Peyer's patch (tissue), 4 donors: ENCODE results near the gene CARMIL1. TPM values are rescaled to one million over a fixed set of nuclear protein-coding genes. Genes with fewer than 3 reads are reported as not detected.

Experiments used
- DNase-seq, 3 donors: peaks; one replicate each; pipeline ENCODE4 v3.0.0-alpha.2; 2017 to 2019
- H3K27ac ChIP-seq, 4 donors: fragments of 200-600 bp; sonication (generic); one replicate each; pipeline ENCODE4 v1.5.1; 2016 to 2019
- H3K27me3 ChIP-seq, 2 donors: fragments of 200-600 bp; sonication (generic); one replicate each; pipeline ENCODE4 v1.5.1; 2019
- H3K36me3 ChIP-seq, 3 donors: fragments of 200-600 bp; sonication (generic); one replicate each; pipeline ENCODE4 v1.5.1; 2016 to 2019
- H3K4me1 ChIP-seq, 4 donors: fragments of 200-600 bp; sonication (generic); one replicate each; pipeline ENCODE4 v1.5.1; 2016 to 2019
- H3K4me3 ChIP-seq, 4 donors: fragments of 200-600 bp; sonication (generic); 1 replicate in 3 of 4; 2 replicates in 1 of 4; pipeline ENCODE4 v1.5.1; 2016 to 2019; ENCODE audit warnings: mild to moderate bottlenecking in 1 of 4
- H3K9me3 ChIP-seq, 4 donors: fragments of 200-600 bp; sonication (generic); one replicate each; pipeline ENCODE4 v1.5.1; 2016 to 2019; ENCODE audit warnings: mild to moderate bottlenecking in 1 of 4
- POLR2A ChIP-seq, 2 donors: fragments of 450-650 bp; IDR thresholded peaks; one replicate each; pipeline ENCODE4 v1.5.1; 2017; ENCODE audit warnings: antibody characterized with exemption in 2 of 2, mild to moderate bottlenecking in 2 of 2, moderate library complexity in 2 of 2
- total RNA-seq, 4 donors: library from RNA; depleted of rRNA; stranded (reverse); fragments of >200 nt; gene quantifications; one replicate each; pipeline ENCODE4 v1.1.0, GENCODE V29; 2016
- TF ChIP-seq, protein P1 (sequence below), 6 experiments: fragments of 450-650 bp in 4 of 6; fragments of 200-600 bp in 2 of 6; sonication (generic) in 1 of 6; IDR thresholded peaks; one replicate each; pipeline ENCODE4 v1.5.1; 2017 to 2019; ENCODE audit warnings: antibody characterized with exemption in 6 of 6, mild to moderate bottlenecking in 3 of 6, moderate library complexity in 1 of 6

Gene CARMIL1
- total RNA-seq, 4 donors from 2014 or later = 75.1 to 107 (median 85.7) TPM

DNA sequence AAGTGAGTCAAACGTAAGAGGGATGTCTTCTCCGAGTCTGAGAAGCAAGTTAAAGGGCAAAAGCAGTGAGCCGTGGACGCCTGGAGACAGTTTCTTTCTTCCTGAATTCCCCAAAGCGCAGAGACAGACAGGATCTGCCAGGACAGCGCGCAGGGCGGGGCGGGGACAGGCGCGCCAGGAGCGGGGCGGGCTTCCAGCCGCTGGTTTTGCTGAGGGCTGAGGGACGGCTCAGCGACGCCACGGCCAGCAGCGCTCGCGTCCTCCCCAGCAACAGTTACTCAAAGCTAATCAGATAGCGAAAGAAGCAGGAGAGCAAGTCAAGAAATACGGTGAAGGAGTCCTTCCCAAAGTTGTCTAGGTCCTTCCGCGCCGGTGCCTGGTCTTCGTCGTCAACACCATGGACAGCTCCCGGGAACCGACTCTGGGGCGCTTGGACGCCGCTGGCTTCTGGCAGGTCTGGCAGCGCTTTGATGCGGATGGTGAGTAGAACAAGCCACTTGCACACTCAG, 372.9 kb downstream of the CARMIL1 start, which contains the start of gene SCGN:
Gene SCGN, plus strand, starts transcription at position 209 of the 509 bp plus-strand sequence. Its CDS starts 189 bp downstream, at position 398.
- H3K27ac ChIP-seq = no peak within 1 kb of the TSS
- no peaks in the 10 kb centered on the region for H3K4me1 ChIP-seq
- H3K27me3 ChIP-seq = no peaks in the 10 kb centered on the region
- H3K4me3 ChIP-seq = peak within 1 kb of the TSS in 1 of 4 donors; percentile 30
- DNase-seq = peak in 2 of 3 donors; percentile 64 to 76
- H3K9me3 ChIP-seq = no peaks in the 10 kb centered on the region
- no peak for TF ChIP-seq POLR2A (IDR thresholded peaks at IDR 0.05)
- TF ChIP-seq, protein P1, sequence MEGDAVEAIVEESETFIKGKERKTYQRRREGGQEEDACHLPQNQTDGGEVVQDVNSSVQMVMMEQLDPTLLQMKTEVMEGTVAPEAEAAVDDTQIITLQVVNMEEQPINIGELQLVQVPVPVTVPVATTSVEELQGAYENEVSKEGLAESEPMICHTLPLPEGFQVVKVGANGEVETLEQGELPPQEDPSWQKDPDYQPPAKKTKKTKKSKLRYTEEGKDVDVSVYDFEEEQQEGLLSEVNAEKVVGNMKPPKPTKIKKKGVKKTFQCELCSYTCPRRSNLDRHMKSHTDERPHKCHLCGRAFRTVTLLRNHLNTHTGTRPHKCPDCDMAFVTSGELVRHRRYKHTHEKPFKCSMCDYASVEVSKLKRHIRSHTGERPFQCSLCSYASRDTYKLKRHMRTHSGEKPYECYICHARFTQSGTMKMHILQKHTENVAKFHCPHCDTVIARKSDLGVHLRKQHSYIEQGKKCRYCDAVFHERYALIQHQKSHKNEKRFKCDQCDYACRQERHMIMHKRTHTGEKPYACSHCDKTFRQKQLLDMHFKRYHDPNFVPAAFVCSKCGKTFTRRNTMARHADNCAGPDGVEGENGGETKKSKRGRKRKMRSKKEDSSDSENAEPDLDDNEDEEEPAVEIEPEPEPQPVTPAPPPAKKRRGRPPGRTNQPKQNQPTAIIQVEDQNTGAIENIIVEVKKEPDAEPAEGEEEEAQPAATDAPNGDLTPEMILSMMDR (IDR thresholded peaks at IDR 0.05) = no peak
- no peaks in the 10 kb centered on the region for H3K36me3 ChIP-seq

DNA sequence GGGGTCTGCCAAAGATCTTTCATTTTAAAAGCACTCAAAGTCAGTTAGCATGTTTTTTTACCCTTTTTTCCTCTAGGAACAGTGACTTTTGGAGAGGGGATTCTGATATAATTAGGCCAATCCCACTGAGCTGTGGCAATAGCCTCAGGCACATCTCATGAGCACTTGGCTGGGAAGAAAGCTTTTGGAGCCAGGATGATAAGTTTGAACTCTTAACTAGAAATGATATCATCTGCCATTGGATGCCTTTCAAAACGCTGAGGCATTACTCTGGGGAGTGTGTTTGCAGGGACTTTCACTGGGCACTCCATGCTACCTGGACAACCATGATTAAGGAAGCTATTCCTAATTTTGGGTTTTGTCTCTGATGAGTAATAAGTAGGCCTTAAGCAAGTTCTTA, 376.5 kb downstream of the CARMIL1 start:
- Histone ChIP-seq H3K9me3 (no peaks in the 10 kb centered on the region), H3K27ac (no peak overlapping the region), H3K4me1 (no peaks in the 10 kb centered on the region), H3K36me3 (no peaks in the 10 kb centered on the region), H3K27me3 (no peaks in the 10 kb centered on the region), H3K4me3 (no peak overlapping the region)
- TF ChIP-seq, protein P1 (IDR thresholded peaks at IDR 0.05) = no peak
- TF ChIP-seq POLR2A (IDR thresholded peaks at IDR 0.05) = no peak
- no peak for DNase-seq

DNA sequence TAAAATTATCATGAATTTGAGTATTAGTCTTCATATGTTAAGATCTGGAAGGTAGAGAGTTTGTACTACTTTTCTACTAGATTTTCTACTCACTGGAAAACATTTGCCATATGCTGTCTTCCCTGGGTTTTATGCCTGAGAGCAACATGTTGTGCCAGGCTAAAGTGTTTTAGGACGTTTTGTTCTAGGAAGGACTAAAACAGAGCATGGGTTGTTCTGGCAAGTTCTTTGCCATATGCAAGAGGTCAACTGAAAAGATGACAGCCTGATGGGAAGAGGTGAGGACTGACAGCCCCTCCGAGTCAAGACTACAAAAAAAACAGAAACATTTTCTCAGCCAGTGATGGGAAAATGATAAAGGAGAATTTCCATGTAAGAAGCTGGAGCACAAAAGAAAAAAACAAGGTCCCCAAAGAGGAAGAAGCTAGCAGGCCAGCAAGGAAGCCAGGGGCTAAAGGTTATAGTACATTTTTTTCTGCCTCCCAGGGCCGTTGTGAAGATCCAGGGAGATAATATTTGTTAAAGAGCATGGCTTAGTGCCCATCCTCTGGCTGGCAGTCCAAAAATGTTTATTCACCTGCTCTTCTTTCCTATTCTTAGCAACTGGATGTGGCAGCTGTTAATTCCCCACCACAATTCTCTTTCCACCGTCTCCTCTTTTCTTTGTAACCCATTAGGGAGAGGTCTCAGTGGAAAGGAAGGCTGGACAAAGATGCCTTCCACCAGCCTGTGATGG, 380.6 kb downstream of the CARMIL1 start:
- no peak for DNase-seq
- no peaks in the 10 kb centered on the region for H3K27me3 ChIP-seq
- H3K4me3 ChIP-seq = no peak overlapping the region
- no peaks in the 10 kb centered on the region for H3K4me1 ChIP-seq
- H3K36me3 ChIP-seq = no peaks in the 10 kb centered on the region
- no peak for TF ChIP-seq POLR2A (IDR thresholded peaks at IDR 0.05)
- TF ChIP-seq, protein P1 (IDR thresholded peaks at IDR 0.05) = no peak
- no peak overlapping the region for H3K27ac ChIP-seq
- no peaks in the 10 kb centered on the region for H3K9me3 ChIP-seq

DNA sequence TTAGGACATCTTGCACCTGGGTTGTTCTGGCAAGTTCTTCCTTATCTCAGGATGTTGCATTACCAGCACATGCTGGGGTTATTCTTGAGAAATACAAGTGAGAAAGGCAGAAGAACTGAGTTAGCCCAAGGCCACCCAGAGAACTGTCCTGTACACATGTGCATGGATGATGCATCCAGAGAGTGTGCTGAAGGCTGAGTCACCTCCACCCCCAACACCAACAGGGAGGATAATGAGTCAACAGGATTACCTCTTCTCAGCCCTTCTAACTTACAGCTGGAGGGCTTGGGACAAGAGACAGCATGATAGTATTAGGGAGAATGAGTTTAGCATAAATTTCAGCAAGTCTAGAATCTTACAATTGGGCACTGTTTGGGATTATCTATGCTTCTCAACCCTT, 381.3 kb downstream of the CARMIL1 start:
- DNase-seq = no peak

DNA sequence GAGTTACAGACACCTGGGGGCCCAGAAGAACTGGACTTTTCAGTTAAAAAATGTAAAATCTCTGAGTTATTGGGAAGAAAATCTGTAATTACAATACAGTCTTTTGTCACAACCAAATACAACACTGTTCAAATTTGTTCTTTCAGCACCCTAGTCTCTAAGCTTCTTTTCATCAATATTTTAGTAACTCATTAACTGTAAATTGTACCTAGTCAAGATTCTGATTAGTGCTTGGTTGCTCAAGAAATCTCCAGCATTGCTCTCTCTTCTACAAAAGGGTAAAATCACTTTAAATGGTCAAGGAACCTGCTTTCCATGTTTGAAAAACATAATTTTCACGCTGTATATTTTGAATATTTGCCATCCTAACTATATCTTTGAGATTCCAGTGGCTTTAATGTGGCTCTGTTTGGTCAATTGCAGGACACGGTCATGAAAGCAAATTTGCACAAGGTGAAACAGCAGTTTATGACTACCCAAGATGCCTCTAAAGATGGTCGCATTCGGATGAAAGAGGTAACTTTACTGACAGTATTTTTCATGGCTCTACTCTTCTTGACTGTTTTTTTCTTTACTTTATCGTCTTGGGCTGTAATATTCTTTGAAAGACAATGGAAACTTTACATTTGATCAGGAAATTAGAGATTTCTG, 382.1 kb downstream of the CARMIL1 start:
- no peak for TF ChIP-seq POLR2A (IDR thresholded peaks at IDR 0.05)
- TF ChIP-seq, protein P1 (IDR thresholded peaks at IDR 0.05) = no peak
- Histone ChIP-seq H3K27ac (no peak overlapping the region), H3K4me3 (no peak overlapping the region), H3K4me1 (no peaks in the 10 kb centered on the region), H3K9me3 (no peaks in the 10 kb centered on the region), H3K36me3 (no peaks in the 10 kb centered on the region), H3K27me3 (no peaks in the 10 kb centered on the region)
- no peak for DNase-seq

More for the DNA sequence above, 381.3 kb downstream of the CARMIL1 start:
- no peak for TF ChIP-seq POLR2A (IDR thresholded peaks at IDR 0.05)
- TF ChIP-seq, protein P1 (IDR thresholded peaks at IDR 0.05) = no peak
- Histone ChIP-seq H3K9me3 (no peaks in the 10 kb centered on the region), H3K4me3 (no peak overlapping the region), H3K4me1 (no peaks in the 10 kb centered on the region), H3K27ac (no peak overlapping the region), H3K27me3 (no peaks in the 10 kb centered on the region), H3K36me3 (no peaks in the 10 kb centered on the region)
